ENCODE results near the gene EPN3.

DNA sequence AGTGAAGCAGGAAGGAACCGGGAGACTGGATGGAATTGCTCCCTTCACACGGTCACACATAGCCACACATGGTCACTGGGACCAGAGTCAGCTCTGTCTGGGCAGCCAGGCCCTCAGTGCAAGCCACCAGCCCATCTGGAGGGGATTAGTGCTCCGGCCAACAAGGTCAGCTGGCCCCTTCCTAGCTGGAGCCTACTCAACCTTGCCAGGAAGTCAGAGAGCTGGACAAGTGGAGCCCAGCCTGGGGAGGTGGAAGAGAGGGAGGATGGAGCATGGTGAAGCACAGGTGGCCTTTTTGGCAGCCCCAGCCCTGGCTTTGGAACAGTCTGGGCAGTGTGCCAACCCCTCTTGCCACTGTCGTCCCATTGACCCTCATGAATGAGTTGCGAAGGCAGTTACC is 24.3 kb downstream of the EPN3 start:
- no peak for TF ChIP-seq TAF1 (IDR thresholded peaks at IDR 0.05; ENCODE audit: low read depth, low read length)
- TF ChIP-seq POLR2A (IDR thresholded peaks at IDR 0.05; ENCODE audit: low read depth, low read length), result no peak
